ENCODE results near the gene SNTA1.

- no peak for TF ChIP-seq POLR2AphosphoS5 (IDR thresholded peaks at IDR 0.05; ENCODE audit: borderline replicate concordance, low read depth, low read length)
- no peak for TF ChIP-seq EZH2 (IDR thresholded peaks at IDR 0.05)
These were observed 31.1 kb downstream of the SNTA1 start for GRCh38 chr20:33412484-33412838.
